Neuronal stem cell (in vitro differentiated cells): ENCODE results near the gene G3BP2.

Experiments used
- DNase-seq: peaks from one replicate; pipeline ENCODE4 v3.0.0-alpha.2; 2013; ENCODE audit warnings: low spot score
- H2AFZ ChIP-seq: one replicate; pipeline ENCODE4 v1.6.1; 2013; ENCODE audit warnings: mild to moderate bottlenecking, low read length, inconsistent platforms
- H2AK5ac ChIP-seq: 2 replicates; pipeline ENCODE4 v1.6.1; 2013; ENCODE audit warnings: low read depth, mild to moderate bottlenecking, inconsistent platforms, low read length, moderate library complexity, mixed read lengths
- H2BK120ac ChIP-seq: 2 replicates; pipeline ENCODE4 v1.6.1; 2013; ENCODE audit warnings: low read depth, mild to moderate bottlenecking, inconsistent platforms, low read length, moderate library complexity, mixed read lengths
- H2BK12ac ChIP-seq: one replicate; pipeline ENCODE4 v1.6.1; 2013; ENCODE audit warnings: low read length, inconsistent platforms
- H2BK15ac ChIP-seq: 2 replicates; pipeline ENCODE4 v1.6.1; 2013; ENCODE audit warnings: mild to moderate bottlenecking, low read length, inconsistent platforms, mixed read lengths
- H2BK5ac ChIP-seq: one replicate; pipeline ENCODE4 v1.6.1; 2013; ENCODE audit warnings: inconsistent platforms, mild to moderate bottlenecking, low read length, moderate library complexity
- H3K14ac ChIP-seq: one replicate; pipeline ENCODE4 v1.6.1; 2013; ENCODE audit warnings: low read length, inconsistent platforms
- H3K18ac ChIP-seq: 2 replicates; pipeline ENCODE4 v1.6.1; 2013; ENCODE audit warnings: low read length, inconsistent platforms
- H3K23ac ChIP-seq: 2 replicates; pipeline ENCODE4 v1.6.1; 2013; ENCODE audit warnings: low read depth, mild to moderate bottlenecking, mixed read lengths, low read length, inconsistent platforms; ENCODE audit not compliant: poor library complexity
- H3K27ac ChIP-seq: replicated peaks from 3 replicates; pipeline ENCODE4 v1.5.1; 2013; ENCODE audit warnings: low read length, inconsistent platforms
- H3K27me3 ChIP-seq, 3 experiments: 2 replicates each; pipeline ENCODE4 v1.6.1; 2013; ENCODE audit warnings: low read length in 3 of 3, mild to moderate bottlenecking in 2 of 3, inconsistent platforms in 1 of 3, low read depth in 1 of 3, mixed read lengths in 1 of 3, moderate library complexity in 1 of 3; ENCODE audit not compliant: control insufficient read depth in 3 of 3, insufficient read depth in 3 of 3
- H3K36me3 ChIP-seq, 2 donors: replicated peaks in 1 of 2; 2 replicates each; pipeline ENCODE4 v1.6.1; 2013; ENCODE audit warnings: low read length in 2 of 2; ENCODE audit not compliant: control insufficient read depth in 2 of 2, insufficient read depth in 2 of 2
- H3K4ac ChIP-seq: 2 replicates; pipeline ENCODE4 v1.6.1; 2013; ENCODE audit warnings: inconsistent platforms, mild to moderate bottlenecking, low read length, moderate library complexity
- H3K4me1 ChIP-seq, 2 donors: 1 replicate in 1 of 2; 2 replicates in 1 of 2; pipeline ENCODE4 v1.6.1; 2013; ENCODE audit warnings: low read length in 2 of 2, low read depth in 1 of 2; ENCODE audit not compliant: control insufficient read depth in 2 of 2, insufficient read depth in 1 of 2
- H3K4me2 ChIP-seq: one replicate; pipeline ENCODE4 v1.6.1; 2013; ENCODE audit warnings: mild to moderate bottlenecking, low read length, inconsistent platforms; ENCODE audit not compliant: insufficient read depth, poor library complexity, severe bottlenecking
- H3K4me3 ChIP-seq, 2 donors: 2 replicates each; pipeline ENCODE4 v1.5.1; 2013; ENCODE audit warnings: low read length in 2 of 2, mild to moderate bottlenecking in 2 of 2, inconsistent platforms in 1 of 2, moderate library complexity in 1 of 2
- H3K79me1 ChIP-seq: one replicate; pipeline ENCODE4 v1.6.1; 2013; ENCODE audit warnings: low read depth, mild to moderate bottlenecking, inconsistent platforms, low read length, moderate library complexity
- H3K9ac ChIP-seq: one replicate; pipeline ENCODE4 v1.6.1; 2013; ENCODE audit warnings: mild to moderate bottlenecking, low read depth, low read length, inconsistent platforms; ENCODE audit not compliant: poor library complexity
- H3K9me3 ChIP-seq, 2 donors: replicated peaks in 1 of 2; 2 replicates each; pipeline versions ENCODE3 to v1.6.1; 2013; ENCODE audit warnings: low read length in 2 of 2, mild to moderate bottlenecking in 2 of 2, inconsistent platforms in 1 of 2, low read depth in 1 of 2, mixed read lengths in 1 of 2, moderate library complexity in 1 of 2; ENCODE audit not compliant: control insufficient read depth in 2 of 2, insufficient read depth in 1 of 2
- H4K8ac ChIP-seq: one replicate; pipeline ENCODE4 v1.6.1; 2013; ENCODE audit warnings: low read depth, mild to moderate bottlenecking, inconsistent platforms, low read length, moderate library complexity
- H4K91ac ChIP-seq: one replicate; pipeline ENCODE4 v1.6.1; 2013; ENCODE audit warnings: low read length, low read depth, mild to moderate bottlenecking, inconsistent platforms; ENCODE audit not compliant: poor library complexity
- WGBS, 2 donors: extraction: QIAGEN DNeasy Blood & Tissue Kit; methylation state at CpG; one replicate each; pipeline ENCODE4 v1.1.7; 2013; ENCODE audit warnings: missing lambda C conversion rate in 2 of 2, mixed read lengths in 1 of 2; ENCODE audit not compliant: insufficient read length in 2 of 2, insufficient replicate concordance in 1 of 2; ENCODE audit errors: extremely low coverage in 2 of 2; 5-methylcytosine and 5-hydroxymethylcytosine counted together

Gene G3BP2

DNA sequence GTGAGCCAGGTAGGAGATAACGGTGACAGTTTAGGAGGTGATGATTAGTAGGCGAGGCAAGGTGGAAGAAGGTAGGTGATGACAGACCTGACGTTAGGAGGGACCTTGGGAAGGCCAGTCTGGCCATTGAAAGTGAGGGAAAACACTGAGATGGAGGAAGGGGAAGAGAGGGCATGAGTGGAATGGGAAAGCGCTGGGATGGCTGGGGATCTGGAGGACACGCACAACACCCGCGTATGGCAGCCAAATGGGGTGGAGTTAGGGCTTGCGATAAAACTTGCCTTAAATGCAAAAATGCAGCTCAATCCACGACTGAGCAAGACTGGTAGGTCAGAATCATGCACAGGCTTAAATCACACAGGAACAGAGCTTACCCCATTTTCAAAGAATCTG lies 42.3 kb downstream of the G3BP2 start:
- no peak overlapping the region for H3K23ac ChIP-seq
- no peak overlapping the region for H3K27ac ChIP-seq
- no peak overlapping the region for H4K91ac ChIP-seq
- H3K27me3 ChIP-seq: no peaks in the 10 kb centered on the region
- H3K4ac ChIP-seq: no peak overlapping the region
- peak overlapping the region; percentile 95 for H2AFZ ChIP-seq
- no peaks in the 10 kb centered on the region for H3K9me3 ChIP-seq
- H2BK5ac ChIP-seq: no peak overlapping the region
- no peaks in the 10 kb centered on the region for H3K36me3 ChIP-seq
- no peak overlapping the region for H2BK15ac ChIP-seq
- H2BK120ac ChIP-seq: no peak overlapping the region
- H3K4me3 ChIP-seq: peak overlapping the region; percentile 60 to 85
- H3K4me1 ChIP-seq: peaks cover 3% of the 10 kb centered on the region in 2 donors
- peak overlapping the region; percentile 88 for H3K4me2 ChIP-seq
- no peak overlapping the region for H3K14ac ChIP-seq
- peak overlapping the region; percentile 96 for H3K18ac ChIP-seq
- H2BK12ac ChIP-seq: no peak overlapping the region
- H2AK5ac ChIP-seq: no peak overlapping the region
- H4K8ac ChIP-seq: no peak overlapping the region
- H3K9ac ChIP-seq: peak overlapping the region; percentile 65
- H3K79me1 ChIP-seq: no peaks in the 10 kb centered on the region
- no peak for DNase-seq
- no CpG with 5 or more reads among the region's 9 CpGs for WGBS, 2 donors

DNA sequence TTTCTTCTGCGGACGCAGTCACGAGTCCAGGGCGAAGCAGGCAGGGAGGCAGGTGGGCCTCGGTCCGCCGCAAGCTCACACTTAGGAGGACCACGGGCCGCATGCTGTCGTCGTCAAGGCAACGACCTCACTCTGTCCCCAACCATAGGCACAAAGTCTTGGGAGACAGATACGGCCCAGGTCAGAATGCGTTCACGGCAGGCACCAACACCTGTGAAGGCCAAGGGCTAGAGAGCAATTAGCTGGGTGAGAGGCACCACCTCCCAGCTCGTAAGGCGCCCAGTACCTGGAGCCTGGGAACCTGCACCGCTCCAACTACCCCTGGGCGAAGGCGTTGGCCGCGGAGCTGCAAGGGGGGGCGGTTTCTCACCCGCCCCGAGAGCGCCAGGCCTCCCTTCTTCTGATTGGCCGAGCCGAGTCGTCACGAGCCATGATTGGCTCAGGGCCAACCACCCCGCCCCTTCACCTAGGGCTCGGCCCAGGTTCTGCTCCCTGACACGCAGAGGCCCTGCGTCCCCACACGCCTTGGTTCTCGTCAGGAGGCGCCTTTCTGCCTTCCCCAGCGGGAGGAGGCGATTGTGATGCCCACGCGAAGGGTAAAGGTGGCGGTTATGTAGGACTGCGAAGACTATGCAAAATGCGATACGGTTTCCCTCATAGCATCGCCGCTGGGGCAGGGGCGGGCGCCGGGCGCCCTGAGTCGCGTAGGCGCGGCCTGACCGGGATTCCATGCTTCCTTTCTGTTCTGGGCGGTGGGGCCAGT lies 42.9 kb downstream of the G3BP2 start, which contains the start of gene CDKL2:
Gene CDKL2, minus strand, starts transcription at position 355 of the 763 bp plus-strand sequence. CDS start 4,540 bp downstream, outside the sequence.
- Histone ChIP-seq H3K4me2 (peak within 1 kb of the TSS; percentile 88), H4K91ac (no peak within 1 kb of the TSS), H3K79me1 (no peaks in the 10 kb centered on the region), H3K36me3 (no peaks in the 10 kb centered on the region), H3K4ac (no peak within 1 kb of the TSS), H2BK12ac (no peak within 1 kb of the TSS), H3K9ac (peak within 1 kb of the TSS; percentile 88), H2AFZ (peak within 1 kb of the TSS; percentile 95), H4K8ac (no peak within 1 kb of the TSS), H3K27me3 (no peaks in the 10 kb centered on the region), H2BK120ac (no peak within 1 kb of the TSS), H3K9me3 (no peaks in the 10 kb centered on the region), H3K4me1 (peaks cover 3% of the 10 kb centered on the region in 2 donors), H2BK15ac (no peak within 1 kb of the TSS), H3K4me3 (peak within 1 kb of the TSS; percentile 60 to 85), H2BK5ac (no peak within 1 kb of the TSS), H3K18ac (peak within 1 kb of the TSS; percentile 96), H3K23ac (peak within 1 kb of the TSS; percentile 0), H3K14ac (no peak within 1 kb of the TSS), H3K27ac (no peak within 1 kb of the TSS), H2AK5ac (no peak within 1 kb of the TSS)
- no CpG with 5 or more reads among the region's 57 CpGs for WGBS, 2 donors
- peak; percentile 74 for DNase-seq

- H3K27me3 ChIP-seq: no peaks in the 10 kb centered on the region
- H4K8ac ChIP-seq: no peak overlapping the region
- H3K79me1 ChIP-seq: no peaks in the 10 kb centered on the region
- DNase-seq: no peak
- H3K4me3 ChIP-seq: no peak overlapping the region
- H3K18ac ChIP-seq: no peak overlapping the region
- H2BK15ac ChIP-seq: no peak overlapping the region
- no peak overlapping the region for H3K27ac ChIP-seq
- H2BK120ac ChIP-seq: no peak overlapping the region
- no peak overlapping the region for H3K4ac ChIP-seq
- H3K23ac ChIP-seq: no peak overlapping the region
- H2BK12ac ChIP-seq: no peak overlapping the region
- no peak overlapping the region for H4K91ac ChIP-seq
- no peaks in the 10 kb centered on the region for H3K36me3 ChIP-seq
- no peak overlapping the region for H2AFZ ChIP-seq
- H3K4me1 ChIP-seq: peaks cover 3% of the 10 kb centered on the region in 2 donors
- no peak overlapping the region for H3K4me2 ChIP-seq
- H2AK5ac ChIP-seq: no peak overlapping the region
- no CpG with 5 or more reads among the region's 2 CpGs for WGBS, 2 donors
- no peak overlapping the region for H2BK5ac ChIP-seq
- no peaks in the 10 kb centered on the region for H3K9me3 ChIP-seq
- no peak overlapping the region for H3K9ac ChIP-seq
- no peak overlapping the region for H3K14ac ChIP-seq
These were observed 44.0 kb downstream of the G3BP2 start for GRCh38 chr4:75629239-75629638.

DNA sequence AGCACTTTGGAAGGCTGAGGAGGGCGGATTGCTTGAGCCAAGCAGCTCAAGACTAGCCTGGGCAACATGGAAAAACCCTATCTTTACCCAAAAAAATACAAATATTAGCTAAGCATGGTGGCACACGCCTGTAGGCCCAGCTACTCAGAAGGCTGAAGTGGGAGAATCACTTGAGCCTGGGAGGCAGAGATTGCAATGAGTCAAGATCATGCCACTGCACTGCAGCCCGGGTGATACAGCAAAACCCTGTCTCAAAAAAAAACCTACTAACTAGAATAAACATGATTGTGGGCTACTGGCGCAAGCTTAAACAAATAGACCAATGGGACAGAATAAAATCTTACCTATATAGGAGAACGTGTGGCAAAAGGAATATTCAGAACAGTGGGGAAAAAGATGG lies 50.2 kb downstream of the G3BP2 start:
- Histone ChIP-seq H3K79me1 (no peaks in the 10 kb centered on the region), H3K27me3 (no peaks in the 10 kb centered on the region), H2BK5ac (no peak overlapping the region), H2AK5ac (no peak overlapping the region), H2AFZ (no peak overlapping the region), H3K9me3 (no peaks in the 10 kb centered on the region), H3K4me3 (no peak overlapping the region), H2BK12ac (no peak overlapping the region), H2BK15ac (no peak overlapping the region), H3K4me2 (no peak overlapping the region), H3K4me1 (no peaks in the 10 kb centered on the region), H3K36me3 (no peaks in the 10 kb centered on the region), H3K9ac (no peak overlapping the region), H4K8ac (no peak overlapping the region), H3K4ac (no peak overlapping the region), H3K18ac (no peak overlapping the region), H4K91ac (no peak overlapping the region), H3K27ac (no peak overlapping the region), H3K23ac (no peak overlapping the region), H3K14ac (no peak overlapping the region), H2BK120ac (no peak overlapping the region)
- no peak for DNase-seq
- no CpG with 5 or more reads among the region's 5 CpGs for WGBS, 2 donors
